ENCODE measurements around the gene LHX4. TPM values are rescaled to one million over a fixed set of nuclear protein-coding genes. Genes with fewer than 3 reads are reported as not detected.

LHX4 gene
- total RNA-seq, 2 experiments from 2014 or later: not detected

GRCh38 chr1:180241716-180242544 lies 11.9 kb downstream of the LHX4 start:
- H3K27me3 Mint-ChIP-seq (ENCODE audit: low read depth): peaks cover 58% of the 10 kb centered on the region
- intact Hi-C loops (cut with micrococcal nuclease): no loop called here
- CTCF ChIA-PET: interaction anchor here (2.2 kb wide), 1 partner anchor 11 kb away, joined by 12 read pairs; no protein-coding TSS in a partner anchor
- no peak for DNase-seq
- no peaks in the 10 kb centered on the region for H3K9me3 Mint-ChIP-seq
- no peaks in the 10 kb centered on the region for H3K36me3 Mint-ChIP-seq (ENCODE audit: low read depth)
- H3K4me3 Mint-ChIP-seq: no peak overlapping the region
- peaks cover 7% of the 10 kb centered on the region for H3K4me1 Mint-ChIP-seq (ENCODE audit: low read depth)
- H3K27ac Mint-ChIP-seq: no peak overlapping the region

DNA sequence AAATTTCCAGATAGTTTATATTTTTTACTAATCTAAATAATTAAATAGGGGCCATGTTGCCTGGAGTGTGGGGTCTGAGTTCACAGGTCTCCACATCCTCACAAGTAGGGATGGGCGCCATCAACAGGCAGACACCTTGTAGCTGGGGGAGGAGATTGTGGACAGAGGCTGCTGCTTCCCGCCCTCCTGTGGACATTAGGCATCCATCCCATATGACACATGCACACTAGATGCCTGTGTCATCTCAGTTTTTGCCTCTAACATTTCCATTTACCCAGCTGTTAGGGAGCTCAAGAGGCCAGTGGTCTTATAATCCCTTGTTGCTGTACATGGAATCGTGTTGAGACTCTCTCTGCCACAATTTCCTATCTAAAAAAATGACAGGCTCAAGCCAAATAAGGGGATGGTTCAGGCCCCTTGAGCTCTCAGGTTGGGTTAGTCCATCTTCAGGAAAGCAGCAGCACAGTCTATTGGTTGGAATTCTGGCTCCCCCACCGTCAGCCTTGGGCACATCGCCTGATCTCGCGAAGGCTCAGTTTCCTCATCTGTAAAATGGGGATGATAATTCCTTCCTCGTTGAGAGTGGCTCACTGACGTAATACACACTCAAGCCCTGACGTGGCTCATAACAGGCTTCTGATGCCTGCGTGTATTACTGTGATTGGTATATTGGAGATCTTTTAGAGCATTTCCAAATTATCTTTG lies 13.6 kb downstream of the LHX4 start:
- DNase-seq: no peak
- peaks cover 2% of the 10 kb centered on the region for H3K4me1 Mint-ChIP-seq (ENCODE audit: low read depth)
- H3K36me3 Mint-ChIP-seq (ENCODE audit: low read depth): no peaks in the 10 kb centered on the region
- CTCF ChIA-PET: interaction anchor here (0.7 kb wide), 1 partner anchor 12 kb away, joined by 3 read pairs; no protein-coding TSS in a partner anchor
- no peak overlapping the region for H3K4me3 Mint-ChIP-seq
- H3K9me3 Mint-ChIP-seq: no peaks in the 10 kb centered on the region
- no peak overlapping the region for H3K27ac Mint-ChIP-seq
- H3K27me3 Mint-ChIP-seq (ENCODE audit: low read depth): peaks cover 47% of the 10 kb centered on the region
- intact Hi-C loops (cut with micrococcal nuclease): no loop called here

DNA sequence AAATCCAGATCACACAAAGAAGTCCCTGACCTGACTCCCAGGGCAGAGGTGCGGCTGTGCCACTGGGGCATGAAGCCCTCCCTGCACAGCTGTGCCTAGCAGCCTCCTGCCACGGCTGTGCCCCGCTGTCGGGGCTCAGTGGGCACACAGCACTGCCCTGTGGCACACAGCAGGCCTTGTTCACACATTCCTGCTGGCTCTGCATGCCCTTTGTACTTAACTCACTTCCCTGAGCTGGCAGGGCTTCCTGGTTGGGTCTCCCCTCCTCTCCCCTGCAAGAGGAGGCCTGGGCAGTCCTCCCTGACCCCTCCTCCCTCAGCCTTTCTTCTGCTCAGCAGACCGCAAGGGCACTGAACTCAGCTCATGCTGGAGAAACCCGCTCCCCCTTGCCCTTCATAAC lies 14.8 kb downstream of the LHX4 start:
- CTCF ChIA-PET: no interaction called here
- H3K4me1 Mint-ChIP-seq (ENCODE audit: low read depth): no peaks in the 10 kb centered on the region
- intact Hi-C loops (cut with micrococcal nuclease): no loop called here
- no peaks in the 10 kb centered on the region for H3K36me3 Mint-ChIP-seq (ENCODE audit: low read depth)
- no peak for DNase-seq
- H3K27ac Mint-ChIP-seq: no peak overlapping the region
- H3K4me3 Mint-ChIP-seq: no peak overlapping the region
- no peaks in the 10 kb centered on the region for H3K9me3 Mint-ChIP-seq
- peaks cover 42% of the 10 kb centered on the region for H3K27me3 Mint-ChIP-seq (ENCODE audit: low read depth)

DNA sequence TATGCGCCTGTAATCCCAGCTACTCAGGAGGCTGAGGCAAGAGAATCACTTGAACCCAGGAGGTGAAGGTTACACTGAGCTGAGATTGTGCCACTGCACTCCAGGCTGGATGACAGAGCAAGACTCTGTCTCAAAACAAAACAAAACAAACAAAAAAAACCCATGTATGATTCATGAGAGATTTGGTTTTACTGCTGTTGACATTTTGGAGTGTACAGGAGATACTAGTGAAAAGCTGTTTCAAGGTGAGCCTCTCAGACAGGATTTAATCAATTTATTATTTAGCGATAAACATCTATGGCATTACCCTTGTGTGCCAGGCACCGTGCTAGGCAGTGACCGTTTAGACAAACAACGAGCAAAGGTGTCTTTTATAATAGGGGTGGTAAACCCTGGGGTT lies 16.5 kb downstream of the LHX4 start:
- Mint-ChIP-seq H3K27me3 (ENCODE audit: low read depth) (peaks cover 39% of the 10 kb centered on the region), H3K27ac (no peak overlapping the region), H3K4me1 (ENCODE audit: low read depth) (no peaks in the 10 kb centered on the region), H3K36me3 (ENCODE audit: low read depth) (no peaks in the 10 kb centered on the region), H3K9me3 (no peaks in the 10 kb centered on the region), H3K4me3 (no peak overlapping the region)
- intact Hi-C loops (cut with micrococcal nuclease): no loop called here
- CTCF ChIA-PET: interaction anchor here (1.0 kb wide), 1 partner anchor 231 kb away, joined by 3 read pairs; no protein-coding TSS in a partner anchor
- DNase-seq: no peak

DNA sequence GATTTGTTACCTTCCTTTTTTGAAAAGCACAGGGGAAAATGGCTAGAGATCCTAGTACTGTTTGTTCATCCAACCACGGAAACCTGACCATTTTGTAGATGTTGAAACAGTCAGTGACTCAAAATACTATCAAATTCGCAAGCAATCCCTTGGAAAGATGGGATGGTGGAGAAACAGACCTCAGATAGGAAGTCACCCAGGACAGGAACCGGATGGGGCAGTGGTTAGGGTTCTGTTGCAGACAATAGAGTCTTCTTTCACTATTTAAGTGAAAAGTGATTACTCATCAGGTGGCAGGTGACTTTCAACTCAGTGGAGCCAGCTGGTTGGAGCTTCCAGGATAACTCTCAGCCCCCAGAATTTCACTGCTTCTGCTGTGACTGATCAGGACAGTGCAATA lies 17.0 kb downstream of the LHX4 start:
- H3K4me3 Mint-ChIP-seq: no peak overlapping the region
- peaks cover 40% of the 10 kb centered on the region for H3K27me3 Mint-ChIP-seq (ENCODE audit: low read depth)
- DNase-seq: peak; percentile 19
- H3K4me1 Mint-ChIP-seq (ENCODE audit: low read depth): no peaks in the 10 kb centered on the region
- no peaks in the 10 kb centered on the region for H3K9me3 Mint-ChIP-seq
- CTCF ChIA-PET: interaction anchor here (1.0 kb wide), 1 partner anchor 231 kb away, joined by 3 read pairs; no protein-coding TSS in a partner anchor
- H3K27ac Mint-ChIP-seq: no peak overlapping the region
- no peaks in the 10 kb centered on the region for H3K36me3 Mint-ChIP-seq (ENCODE audit: low read depth)
- intact Hi-C loops (cut with micrococcal nuclease): no loop called here

DNA sequence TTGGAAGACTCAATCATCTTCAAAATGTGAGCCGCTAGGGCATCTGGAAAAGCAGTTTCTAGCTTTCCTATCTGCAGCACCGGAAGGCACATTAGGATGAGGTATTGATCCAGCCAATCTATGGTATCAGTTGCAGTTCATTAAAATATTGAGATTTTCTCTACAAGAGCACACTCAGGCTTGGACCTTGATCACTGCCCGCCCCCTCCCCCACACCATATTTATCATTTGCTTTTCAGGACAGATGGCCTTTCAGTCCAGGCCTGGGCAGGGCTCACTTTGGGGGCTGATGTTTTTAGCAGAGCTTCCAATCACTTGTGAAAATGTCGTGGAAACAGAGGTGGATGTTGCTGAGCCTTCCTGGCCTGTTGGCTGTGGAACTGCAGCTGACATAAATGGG lies 17.5 kb downstream of the LHX4 start:
- no peak overlapping the region for H3K27ac Mint-ChIP-seq
- peaks cover 36% of the 10 kb centered on the region for H3K27me3 Mint-ChIP-seq (ENCODE audit: low read depth)
- DNase-seq: no peak
- no peak overlapping the region for H3K4me3 Mint-ChIP-seq
- no peaks in the 10 kb centered on the region for H3K36me3 Mint-ChIP-seq (ENCODE audit: low read depth)
- intact Hi-C loops (cut with micrococcal nuclease): no loop called here
- no peaks in the 10 kb centered on the region for H3K9me3 Mint-ChIP-seq
- no peaks in the 10 kb centered on the region for H3K4me1 Mint-ChIP-seq (ENCODE audit: low read depth)
- CTCF ChIA-PET: interaction anchor here (0.9 to 1.2 kb wide), 3 partner anchors 60 to 230 kb away, joined by 3 read pairs; no protein-coding TSS in a partner anchor

DNA sequence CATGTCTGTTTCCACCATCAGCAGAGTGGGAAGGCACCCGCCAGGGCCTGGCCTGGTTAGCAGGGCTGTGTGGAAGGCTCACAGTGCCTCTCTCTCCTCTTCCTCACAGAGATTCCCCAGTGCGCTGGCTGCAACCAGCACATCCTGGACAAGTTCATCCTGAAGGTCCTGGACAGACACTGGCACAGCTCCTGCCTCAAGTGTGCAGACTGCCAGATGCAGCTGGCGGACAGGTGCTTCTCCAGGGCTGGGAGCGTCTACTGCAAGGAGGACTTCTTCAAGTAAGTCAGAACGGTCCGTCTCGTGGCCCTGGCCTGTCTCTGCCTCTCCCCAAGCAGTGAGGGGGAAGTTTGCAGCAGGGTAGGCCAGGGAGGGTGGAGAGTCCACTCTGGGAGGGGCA lies 18.1 kb downstream of the LHX4 start:
- Mint-ChIP-seq H3K9me3 (no peaks in the 10 kb centered on the region), H3K36me3 (ENCODE audit: low read depth) (no peaks in the 10 kb centered on the region), H3K4me1 (ENCODE audit: low read depth) (no peaks in the 10 kb centered on the region), H3K27me3 (ENCODE audit: low read depth) (peaks cover 35% of the 10 kb centered on the region), H3K27ac (no peak overlapping the region), H3K4me3 (no peak overlapping the region)
- intact Hi-C loops (cut with micrococcal nuclease): no loop called here
- no peak for DNase-seq
- CTCF ChIA-PET: interaction anchor here (0.9 to 1.7 kb wide), 5 partner anchors 60 to 234 kb away, joined by 3 to 6 read pairs (median 3); no protein-coding TSS in a partner anchor

DNA sequence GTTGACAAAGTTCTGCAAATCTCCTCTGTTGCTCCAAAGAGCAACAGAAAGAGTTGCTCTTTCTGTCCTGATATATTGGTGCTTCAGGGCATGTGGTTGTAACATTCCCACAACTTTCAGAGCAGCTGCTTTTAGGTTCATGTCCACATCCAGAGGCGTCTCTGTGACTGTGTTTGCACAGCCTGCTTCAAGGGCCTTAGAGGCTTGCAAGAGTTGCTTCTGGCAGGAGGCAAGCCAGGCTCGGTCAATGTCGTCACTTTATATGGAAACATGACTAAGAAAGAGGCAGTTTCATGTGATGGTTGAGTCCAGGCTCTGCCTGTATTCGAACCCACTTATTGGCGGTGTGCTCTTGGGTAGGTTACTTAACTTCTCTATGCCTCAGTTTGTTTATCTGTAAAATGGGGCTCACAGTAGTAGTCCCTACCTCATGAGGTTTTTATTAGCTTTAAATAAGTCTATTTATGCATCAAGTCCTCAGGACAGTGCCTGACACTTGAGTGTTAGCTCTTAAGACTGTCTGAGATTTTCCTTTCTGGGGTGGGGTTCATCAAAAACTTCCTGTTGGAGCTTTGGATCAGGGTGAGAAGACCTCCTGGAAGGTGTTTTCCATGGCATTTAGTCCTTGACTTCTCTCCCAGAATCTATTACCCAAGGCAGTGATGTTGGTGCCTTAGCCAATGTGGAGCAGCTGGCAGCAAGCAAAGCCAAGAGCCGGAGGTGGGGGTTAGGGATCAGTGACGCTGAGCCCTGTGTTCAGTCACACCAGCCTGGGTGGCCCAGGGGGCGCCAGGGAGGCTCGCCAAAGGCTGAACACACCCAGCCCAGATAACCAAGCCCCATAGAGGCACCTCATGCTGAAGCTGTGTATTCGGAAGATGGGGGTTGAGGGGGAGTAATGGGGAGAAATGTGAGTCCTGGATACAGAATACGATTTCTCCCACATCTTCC lies 18.9 kb downstream of the LHX4 start:
- CTCF ChIA-PET: interaction anchor here (0.6 to 1.7 kb wide), 5 partner anchors 70 to 300 kb away, joined by 3 to 6 read pairs (median 3); no protein-coding TSS in a partner anchor

GRCh38 chr1:180249725-180250498 lies 19.8 kb downstream of the LHX4 start:
- Mint-ChIP-seq H3K36me3 (ENCODE audit: low read depth) (no peaks in the 10 kb centered on the region), H3K4me3 (no peak overlapping the region), H3K27ac (no peak overlapping the region), H3K4me1 (ENCODE audit: low read depth) (no peaks in the 10 kb centered on the region), H3K9me3 (no peaks in the 10 kb centered on the region), H3K27me3 (ENCODE audit: low read depth) (peaks cover 31% of the 10 kb centered on the region)
- CTCF ChIA-PET: interaction anchor here (1.0 to 1.7 kb wide), 2 partner anchors 228 to 232 kb away, joined by 3 to 6 read pairs; no protein-coding TSS in a partner anchor
- intact Hi-C loops (cut with micrococcal nuclease): loop anchor here (5.0 kb wide), 1 partner anchor 612 kb away; no protein-coding TSS in a partner anchor
- DNase-seq: no peak

More for the DNA sequence above, 18.9 kb downstream of the LHX4 start:
- Mint-ChIP-seq H3K27ac (no peak overlapping the region), H3K4me1 (ENCODE audit: low read depth) (no peaks in the 10 kb centered on the region), H3K4me3 (no peak overlapping the region), H3K27me3 (ENCODE audit: low read depth) (peaks cover 29% of the 10 kb centered on the region), H3K9me3 (no peaks in the 10 kb centered on the region), H3K36me3 (ENCODE audit: low read depth) (no peaks in the 10 kb centered on the region)
- peak; percentile 25 for DNase-seq
- intact Hi-C loops (cut with micrococcal nuclease): no loop called here

GRCh38 chr1:180250499-180250770 lies 20.4 kb downstream of the LHX4 start:
- no peak for DNase-seq
- no peaks in the 10 kb centered on the region for H3K36me3 Mint-ChIP-seq (ENCODE audit: low read depth)
- no peaks in the 10 kb centered on the region for H3K9me3 Mint-ChIP-seq
- H3K4me3 Mint-ChIP-seq: no peak overlapping the region
- no peak overlapping the region for H3K27ac Mint-ChIP-seq
- intact Hi-C loops (cut with micrococcal nuclease): loop anchor here (5.0 kb wide), 1 partner anchor 612 kb away; no protein-coding TSS in a partner anchor
- CTCF ChIA-PET: interaction anchor here (1.0 kb wide), 1 partner anchor 228 kb away, joined by 3 read pairs; no protein-coding TSS in a partner anchor
- H3K4me1 Mint-ChIP-seq (ENCODE audit: low read depth): no peaks in the 10 kb centered on the region
- peaks cover 32% of the 10 kb centered on the region for H3K27me3 Mint-ChIP-seq (ENCODE audit: low read depth)

DNA sequence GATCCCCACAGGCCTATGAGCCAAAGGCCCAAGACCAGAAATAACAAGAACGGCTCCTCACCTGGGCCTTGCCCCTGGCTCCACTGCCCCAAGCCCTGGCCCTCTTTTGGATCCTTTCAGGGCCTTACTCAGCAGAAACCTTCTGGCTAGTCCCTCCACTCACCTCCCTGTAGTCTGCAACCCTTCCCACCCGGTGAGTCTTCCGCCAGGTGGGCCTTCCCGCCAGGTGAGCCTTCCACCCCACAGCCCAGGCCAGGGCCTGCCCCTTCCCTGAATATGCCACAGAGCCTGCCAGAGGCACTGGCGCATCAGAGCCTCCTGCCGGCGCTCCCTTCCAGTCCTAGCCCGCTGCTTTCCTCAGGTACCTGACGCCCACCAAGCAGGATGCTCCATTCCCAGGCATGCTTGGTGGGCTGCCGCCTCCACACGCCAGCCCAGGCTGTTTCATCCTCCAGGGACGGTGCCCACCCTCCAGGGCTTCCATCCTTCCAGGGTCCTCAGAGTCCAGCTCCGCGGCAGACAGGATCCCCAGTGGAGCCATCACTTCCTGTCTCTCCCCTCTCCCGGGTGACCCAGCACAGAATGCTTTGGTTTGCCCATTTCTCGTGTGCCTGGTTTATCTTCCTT lies 20.9 kb downstream of the LHX4 start:
- DNase-seq: no peak
- intact Hi-C loops (cut with micrococcal nuclease): loop anchor here (5.0 kb wide), 1 partner anchor 611 kb away; no protein-coding TSS in a partner anchor
- CTCF ChIA-PET: interaction anchor here (1.0 to 3.8 kb wide), 5 partner anchors 11 to 232 kb away, joined by 3 to 39 read pairs (median 13); no protein-coding TSS in a partner anchor
- H3K27ac Mint-ChIP-seq: no peak overlapping the region
- no peak overlapping the region for H3K4me3 Mint-ChIP-seq
- no peaks in the 10 kb centered on the region for H3K9me3 Mint-ChIP-seq
- peaks cover 35% of the 10 kb centered on the region for H3K27me3 Mint-ChIP-seq (ENCODE audit: low read depth)
- no peaks in the 10 kb centered on the region for H3K4me1 Mint-ChIP-seq (ENCODE audit: low read depth)
- no peaks in the 10 kb centered on the region for H3K36me3 Mint-ChIP-seq (ENCODE audit: low read depth)

Measured in activated naive CD4-positive, alpha-beta T cell treated with anti-CD3 and anti-CD28 coated beads for 36 hours (primary cell).